Gastroesophageal sphincter (tissue), 2 donors: Measurements from ENCODE around the gene TSPAN32.
"Not testable (repeated sequence)": the region's sequence is repeated elsewhere in the genome, so short reads cannot be mapped to it uniquely, and the experiment has no call there.

Experiments used
- EP300 ChIP-seq: sonication (generic); formaldehyde crosslinking; IDR thresholded peaks from one replicate; pipeline ENCODE4 v1.6.1; 2017; ENCODE audit warnings: antibody characterized with exemption, mild to moderate bottlenecking
- POLR2A ChIP-seq, 2 donors: fragments of 450-650 bp; IDR thresholded peaks; one replicate each; pipeline ENCODE4 v1.6.1; 2017; ENCODE audit warnings: antibody characterized with exemption in 2 of 2, mild to moderate bottlenecking in 2 of 2, moderate library complexity in 1 of 2

DNA sequence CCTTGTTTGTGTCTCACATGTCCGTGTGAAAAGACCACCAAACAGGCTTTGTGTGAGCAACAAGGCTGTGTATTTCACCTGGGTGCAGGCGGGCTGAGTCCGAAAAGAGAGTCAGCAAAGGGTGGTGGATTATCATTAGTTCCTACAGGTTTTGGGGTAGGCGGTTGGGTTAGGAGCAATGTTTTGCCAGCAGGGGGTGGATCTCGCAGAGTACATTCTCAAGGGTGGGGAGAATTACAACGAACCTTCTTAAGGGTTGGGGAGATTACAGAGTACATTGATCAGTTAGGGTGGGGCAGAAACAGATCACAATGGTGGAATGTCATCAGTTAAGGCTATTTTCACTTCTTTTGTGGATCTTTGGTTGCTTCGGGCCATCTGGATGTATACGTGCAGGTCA lies 36.9 kb downstream of the TSPAN32 start:
- TF ChIP-seq EP300; POLR2A (IDR thresholded peaks at IDR 0.05): not testable (repeated sequence)
